ENCODE measurements around the gene TRAK1.

TRAK1 gene

DNA sequence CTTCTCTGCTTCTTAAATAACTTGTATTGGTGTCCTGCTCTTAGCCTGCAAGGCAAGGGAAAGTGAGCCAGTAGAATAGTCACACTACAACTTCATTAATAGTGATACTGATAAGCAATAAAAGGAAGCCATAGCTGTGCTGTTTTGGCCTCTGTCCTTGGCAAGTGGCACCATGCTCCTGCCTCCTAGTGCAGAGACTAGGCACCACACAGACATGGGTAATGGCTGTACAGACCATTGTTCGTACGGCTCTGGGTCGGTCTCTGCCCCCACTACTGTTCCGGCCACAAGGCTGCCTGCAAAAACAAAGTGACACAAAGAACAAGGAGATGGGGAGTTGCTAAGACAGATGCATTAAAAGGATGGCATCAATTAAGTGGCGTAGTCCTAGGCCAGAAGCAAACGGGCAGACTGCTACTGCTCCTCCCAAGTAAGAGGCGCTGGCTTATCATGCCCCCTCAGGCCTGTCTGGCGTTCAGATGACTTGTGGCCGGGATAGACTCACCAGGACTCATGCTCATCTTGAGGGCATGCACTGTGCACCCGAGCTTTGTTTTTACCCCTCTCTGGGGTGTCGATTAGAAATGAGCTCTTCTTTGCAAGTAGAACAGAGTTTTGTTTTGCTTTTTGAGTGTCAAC, 75.6 kb downstream of the TRAK1 start:
- H3K27ac ChIP-seq = no peak overlapping the region
- H3K36me3 ChIP-seq (ENCODE audit: insufficient read depth, low read length) = no peaks in the 10 kb centered on the region
- DNase-seq (ENCODE audit: low read depth, low spot score) = no peak
- no peak overlapping the region for H3K9ac ChIP-seq (ENCODE audit: insufficient read length)
- TF ChIP-seq POLR2AphosphoS5 (IDR thresholded peaks at IDR 0.05; ENCODE audit: borderline replicate concordance, low read depth, low read length) (no peak), EZH2 (IDR thresholded peaks at IDR 0.05) (no peak), FOXP2 (optimal IDR thresholded peaks at IDR 0.05; ENCODE audit: control extremely low read depth, extremely low read length, insufficient read depth) (no peak)
- H3K9me3 ChIP-seq (ENCODE audit: low read depth, low read length) = no peaks in the 10 kb centered on the region
- no peak overlapping the region for H3K4me3 ChIP-seq

DNA sequence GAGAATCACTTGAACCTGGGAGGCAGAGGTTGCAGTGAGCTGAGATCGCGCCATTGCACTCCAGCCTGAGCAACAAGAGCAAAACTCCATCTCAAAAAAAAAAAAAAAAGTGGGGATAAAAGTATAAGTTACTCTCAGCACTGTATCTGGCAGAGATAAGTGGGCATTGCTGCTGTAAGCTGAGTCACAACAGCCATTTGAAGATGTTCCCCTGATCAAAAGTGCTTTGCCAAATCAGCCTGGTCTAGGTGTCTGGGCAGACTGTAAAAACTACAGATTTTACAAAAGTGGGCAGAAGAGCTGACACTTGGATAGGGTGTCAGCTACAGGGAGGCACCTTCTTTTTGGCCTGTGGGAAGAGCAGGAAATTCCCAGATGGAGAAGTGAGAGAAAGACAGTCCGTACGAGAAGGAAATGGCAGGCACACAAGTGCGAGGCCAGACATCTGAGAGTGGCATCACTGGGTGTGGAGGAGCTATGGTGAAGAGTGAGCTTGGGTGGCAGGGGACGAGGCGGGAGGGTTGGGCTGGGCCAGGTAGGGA, 78.5 kb downstream of the TRAK1 start:
- TF ChIP-seq POLR2AphosphoS5 (IDR thresholded peaks at IDR 0.05; ENCODE audit: borderline replicate concordance, low read depth, low read length) (no peak), EZH2 (IDR thresholded peaks at IDR 0.05) (no peak), FOXP2 (optimal IDR thresholded peaks at IDR 0.05; ENCODE audit: control extremely low read depth, extremely low read length, insufficient read depth) (no peak)
- Histone ChIP-seq H3K4me3 (no peak overlapping the region), H3K36me3 (ENCODE audit: insufficient read depth, low read length) (no peaks in the 10 kb centered on the region), H3K27ac (no peak overlapping the region), H3K9me3 (ENCODE audit: low read depth, low read length) (no peaks in the 10 kb centered on the region), H3K9ac (ENCODE audit: insufficient read length) (no peak overlapping the region)
- no peak for DNase-seq (ENCODE audit: low read depth, low spot score)

DNA sequence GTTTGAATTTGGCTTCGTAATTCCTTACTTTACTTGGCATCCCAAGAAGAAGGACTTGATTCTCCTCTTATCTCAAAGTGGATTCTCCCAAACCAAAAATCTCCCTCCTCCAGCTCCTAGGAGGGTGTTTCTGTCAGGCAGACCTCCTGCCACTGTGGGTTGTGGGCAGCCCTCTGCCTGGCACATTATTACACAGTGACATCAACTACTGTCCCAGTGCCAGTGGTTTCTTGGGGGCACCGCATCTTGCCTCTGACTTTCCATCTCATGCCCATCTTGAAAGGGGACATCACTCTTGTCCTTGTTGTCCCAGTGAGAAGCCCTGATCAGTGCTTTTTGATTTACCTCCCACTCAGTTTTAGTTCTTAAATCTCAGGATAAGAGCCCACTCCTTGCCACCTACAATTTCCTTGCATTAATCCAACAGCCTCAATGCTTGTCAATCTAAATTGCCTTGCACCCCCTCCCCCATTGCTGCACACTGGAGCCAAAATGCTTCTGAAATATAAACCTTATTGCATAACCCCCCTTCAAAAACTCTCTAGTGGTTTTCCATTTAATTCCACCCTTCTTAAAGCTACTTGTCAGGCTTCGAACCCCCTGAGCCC, 81.0 kb downstream of the TRAK1 start:
- no peak for DNase-seq (ENCODE audit: low read depth, low spot score)
- Histone ChIP-seq H3K9me3 (ENCODE audit: low read depth, low read length) (no peaks in the 10 kb centered on the region), H3K9ac (ENCODE audit: insufficient read length) (no peak overlapping the region), H3K36me3 (ENCODE audit: insufficient read depth, low read length) (no peaks in the 10 kb centered on the region), H3K27ac (no peak overlapping the region), H3K4me3 (no peak overlapping the region)
- TF ChIP-seq FOXP2 (optimal IDR thresholded peaks at IDR 0.05; ENCODE audit: control extremely low read depth, extremely low read length, insufficient read depth) (no peak), EZH2 (IDR thresholded peaks at IDR 0.05) (no peak), POLR2AphosphoS5 (IDR thresholded peaks at IDR 0.05; ENCODE audit: borderline replicate concordance, low read depth, low read length) (no peak)

DNA sequence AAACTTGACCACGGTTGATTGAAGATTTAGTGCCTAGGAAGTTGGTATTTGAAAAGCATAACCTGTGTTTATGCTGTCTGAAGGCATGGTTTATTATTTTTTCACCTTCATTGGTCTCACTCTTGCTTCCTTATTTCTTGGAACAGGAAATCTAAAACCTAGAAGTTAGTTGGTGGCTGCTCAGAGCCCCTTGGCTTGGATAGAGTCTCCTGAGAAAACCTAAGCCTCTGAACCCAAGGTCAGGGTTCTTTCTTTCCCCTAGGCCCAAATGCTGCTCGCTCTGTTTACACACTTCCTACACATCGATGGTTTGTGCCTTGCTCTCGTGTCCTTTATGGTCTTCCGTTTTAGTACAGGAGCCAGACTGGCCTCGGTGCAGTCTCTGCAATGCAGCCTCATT, 82.2 kb downstream of the TRAK1 start:
- Histone ChIP-seq H3K4me3 (no peak overlapping the region), H3K9ac (ENCODE audit: insufficient read length) (no peak overlapping the region), H3K9me3 (ENCODE audit: low read depth, low read length) (no peaks in the 10 kb centered on the region), H3K36me3 (ENCODE audit: insufficient read depth, low read length) (no peaks in the 10 kb centered on the region), H3K27ac (no peak overlapping the region)
- no peak for DNase-seq (ENCODE audit: low read depth, low spot score)
- TF ChIP-seq FOXP2 (optimal IDR thresholded peaks at IDR 0.05; ENCODE audit: control extremely low read depth, extremely low read length, insufficient read depth) (no peak), POLR2AphosphoS5 (IDR thresholded peaks at IDR 0.05; ENCODE audit: borderline replicate concordance, low read depth, low read length) (no peak), EZH2 (IDR thresholded peaks at IDR 0.05) (no peak)

DNA sequence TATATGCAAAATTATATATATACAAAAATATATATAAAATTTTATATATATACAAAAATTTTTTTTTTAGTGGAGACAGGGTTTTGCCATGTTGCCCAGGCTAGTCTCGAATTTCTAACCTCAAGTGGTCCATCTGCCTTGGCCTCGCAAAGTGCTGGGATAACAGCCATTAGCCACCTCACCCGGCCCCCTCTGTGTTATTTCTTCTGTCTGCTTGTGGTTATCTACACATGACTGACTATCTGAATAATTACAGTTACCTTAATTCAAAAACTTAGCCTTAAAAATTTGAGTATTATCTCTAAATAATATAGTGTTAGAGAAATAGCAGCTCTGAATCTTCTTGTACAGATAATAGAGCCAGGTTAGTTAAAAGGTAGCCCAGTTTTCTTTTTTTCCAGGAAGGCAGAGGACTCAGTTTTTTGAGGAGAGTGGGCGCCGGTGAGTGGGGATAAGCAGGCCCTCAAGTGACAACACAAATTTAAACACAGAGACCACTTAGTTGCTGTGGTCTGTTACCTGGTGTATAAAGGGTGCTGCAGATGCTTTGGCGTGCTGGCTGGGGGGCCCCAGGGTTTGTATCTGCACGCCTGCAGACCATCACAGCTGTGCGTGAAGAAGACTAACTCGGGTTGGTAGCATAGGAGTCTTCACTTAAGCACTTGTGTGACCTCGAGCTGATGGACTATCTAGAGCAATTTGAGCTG, 83.7 kb downstream of the TRAK1 start:
- no peak overlapping the region for H3K9ac ChIP-seq (ENCODE audit: insufficient read length)
- H3K9me3 ChIP-seq (ENCODE audit: low read depth, low read length) = no peaks in the 10 kb centered on the region
- H3K4me3 ChIP-seq = no peak overlapping the region
- no peak overlapping the region for H3K27ac ChIP-seq
- DNase-seq (ENCODE audit: low read depth, low spot score) = no peak
- H3K36me3 ChIP-seq (ENCODE audit: insufficient read depth, low read length) = no peaks in the 10 kb centered on the region
- TF ChIP-seq POLR2AphosphoS5 (IDR thresholded peaks at IDR 0.05; ENCODE audit: borderline replicate concordance, low read depth, low read length) (no peak), FOXP2 (optimal IDR thresholded peaks at IDR 0.05; ENCODE audit: control extremely low read depth, extremely low read length, insufficient read depth) (no peak), EZH2 (IDR thresholded peaks at IDR 0.05) (no peak)

DNA sequence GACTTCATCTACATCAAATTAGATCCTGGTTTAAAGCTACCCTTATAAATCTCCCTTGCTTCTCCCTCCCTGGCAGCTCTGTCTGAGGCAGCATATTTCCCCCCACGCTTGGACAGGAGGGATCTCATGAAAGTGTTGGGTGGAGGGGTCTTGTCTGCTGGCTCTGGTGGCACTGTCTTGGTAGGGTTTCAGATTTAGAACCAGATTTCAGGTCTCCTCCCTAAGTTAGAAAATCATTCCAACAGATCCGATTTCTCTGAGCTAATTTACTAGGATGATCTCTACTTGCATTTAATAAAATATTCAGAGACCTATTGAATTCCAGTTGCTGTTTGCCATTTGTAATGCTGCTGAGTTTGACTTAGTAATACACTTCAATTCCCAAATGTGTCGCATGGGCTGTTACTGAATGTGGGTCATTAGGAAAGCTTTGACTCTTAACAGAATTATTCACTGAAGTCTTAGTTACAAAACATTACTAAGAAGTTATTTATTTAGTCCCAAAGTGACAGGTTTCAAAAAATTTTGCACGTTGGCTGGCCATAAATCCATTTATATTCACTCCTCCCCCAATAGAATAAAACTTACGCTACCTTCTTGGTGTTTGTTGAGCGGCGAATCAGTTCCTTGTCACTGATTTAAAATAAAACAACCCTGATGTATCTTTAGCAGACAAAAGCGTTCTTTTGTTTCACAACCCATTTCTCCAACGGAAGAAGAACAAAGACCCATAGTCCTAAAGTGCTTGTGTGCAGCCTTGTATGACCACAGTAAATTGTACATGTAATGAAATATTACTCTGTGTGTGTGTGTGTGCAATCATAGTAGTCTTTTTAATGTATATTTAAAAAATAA, 84.5 kb downstream of the TRAK1 start:
- H3K9ac ChIP-seq (ENCODE audit: insufficient read length) = no peak overlapping the region
- H3K4me3 ChIP-seq = no peak overlapping the region
- no peaks in the 10 kb centered on the region for H3K9me3 ChIP-seq (ENCODE audit: low read depth, low read length)
- no peak overlapping the region for H3K27ac ChIP-seq
- no peaks in the 10 kb centered on the region for H3K36me3 ChIP-seq (ENCODE audit: insufficient read depth, low read length)
- TF ChIP-seq EZH2 (IDR thresholded peaks at IDR 0.05) = no peak
- no peak for TF ChIP-seq POLR2AphosphoS5 (IDR thresholded peaks at IDR 0.05; ENCODE audit: borderline replicate concordance, low read depth, low read length)
- no peak for TF ChIP-seq FOXP2 (optimal IDR thresholded peaks at IDR 0.05; ENCODE audit: control extremely low read depth, extremely low read length, insufficient read depth)
- no peak for DNase-seq (ENCODE audit: low read depth, low spot score)

DNA sequence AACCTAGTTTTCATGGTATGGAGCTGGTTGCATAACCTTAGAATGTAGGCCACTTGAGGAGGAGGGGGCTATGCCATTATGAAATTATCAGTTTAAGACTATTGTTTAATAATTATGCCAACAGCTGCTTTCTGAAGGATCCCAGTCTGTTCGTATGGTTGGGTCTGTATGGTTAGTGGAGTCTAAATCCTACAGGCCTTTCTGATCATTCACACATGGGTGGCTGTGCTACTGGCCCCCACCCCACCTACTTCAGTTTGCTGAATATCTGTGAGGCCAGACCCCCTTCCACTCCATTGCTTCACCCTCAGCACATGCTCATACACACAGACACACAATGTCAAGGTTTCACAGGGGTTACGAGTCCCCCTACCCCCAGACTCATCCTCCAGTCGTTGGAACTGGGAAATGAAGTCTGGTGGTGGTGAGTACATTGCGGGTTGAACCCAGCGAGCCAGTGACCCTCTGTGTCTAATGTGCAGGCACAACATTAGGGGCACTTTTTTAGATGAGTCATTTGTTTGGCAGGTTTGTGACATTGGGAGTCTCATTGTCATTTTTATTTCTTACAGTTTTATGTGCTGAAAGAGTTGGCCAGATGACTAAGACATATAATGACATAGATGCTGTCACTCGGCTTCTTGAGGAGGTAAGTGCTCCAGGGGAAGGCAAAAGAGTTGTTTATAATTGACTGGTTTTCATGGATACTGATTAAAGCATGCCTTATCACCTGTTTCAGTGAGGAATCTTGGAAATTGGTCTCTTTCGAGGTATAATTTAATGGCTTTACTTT, 85.3 kb downstream of the TRAK1 start:
- Histone ChIP-seq H3K27ac (no peak overlapping the region), H3K36me3 (ENCODE audit: insufficient read depth, low read length) (no peaks in the 10 kb centered on the region), H3K9me3 (ENCODE audit: low read depth, low read length) (no peaks in the 10 kb centered on the region), H3K4me3 (no peak overlapping the region), H3K9ac (ENCODE audit: insufficient read length) (no peak overlapping the region)
- TF ChIP-seq FOXP2 (optimal IDR thresholded peaks at IDR 0.05; ENCODE audit: control extremely low read depth, extremely low read length, insufficient read depth) (no peak), EZH2 (IDR thresholded peaks at IDR 0.05) (no peak), POLR2AphosphoS5 (IDR thresholded peaks at IDR 0.05; ENCODE audit: borderline replicate concordance, low read depth, low read length) (no peak)
- no peak for DNase-seq (ENCODE audit: low read depth, low spot score)
